Coronary artery (tissue), 2 donors: Measurements from ENCODE around the gene CIRBP.
"Not testable (repeated sequence)": the region's sequence is repeated elsewhere in the genome, so short reads cannot be mapped to it uniquely, and the experiment has no call there.

Source experiments
- DNase-seq: peaks from one replicate; pipeline ENCODE4 v3.0.0-alpha.2; 2017; ENCODE audit warnings: low spot score
- H3K27ac ChIP-seq, 2 donors: fragments of 200-600 bp; sonication (generic); one replicate each; pipeline ENCODE4 v1.5.1; 2016 to 2019
- H3K4me3 ChIP-seq: fragments of 200-600 bp; sonication (generic); 2 replicates; pipeline ENCODE4 v1.5.1; 2016; ENCODE audit warnings: mild to moderate bottlenecking, moderate library complexity
- TF ChIP-seq, protein P1 (sequence below): fragments of 200-600 bp; sonication (generic); IDR thresholded peaks from one replicate; pipeline ENCODE4 v1.5.1; 2019; ENCODE audit warnings: antibody characterized with exemption

The CIRBP gene

DNA sequence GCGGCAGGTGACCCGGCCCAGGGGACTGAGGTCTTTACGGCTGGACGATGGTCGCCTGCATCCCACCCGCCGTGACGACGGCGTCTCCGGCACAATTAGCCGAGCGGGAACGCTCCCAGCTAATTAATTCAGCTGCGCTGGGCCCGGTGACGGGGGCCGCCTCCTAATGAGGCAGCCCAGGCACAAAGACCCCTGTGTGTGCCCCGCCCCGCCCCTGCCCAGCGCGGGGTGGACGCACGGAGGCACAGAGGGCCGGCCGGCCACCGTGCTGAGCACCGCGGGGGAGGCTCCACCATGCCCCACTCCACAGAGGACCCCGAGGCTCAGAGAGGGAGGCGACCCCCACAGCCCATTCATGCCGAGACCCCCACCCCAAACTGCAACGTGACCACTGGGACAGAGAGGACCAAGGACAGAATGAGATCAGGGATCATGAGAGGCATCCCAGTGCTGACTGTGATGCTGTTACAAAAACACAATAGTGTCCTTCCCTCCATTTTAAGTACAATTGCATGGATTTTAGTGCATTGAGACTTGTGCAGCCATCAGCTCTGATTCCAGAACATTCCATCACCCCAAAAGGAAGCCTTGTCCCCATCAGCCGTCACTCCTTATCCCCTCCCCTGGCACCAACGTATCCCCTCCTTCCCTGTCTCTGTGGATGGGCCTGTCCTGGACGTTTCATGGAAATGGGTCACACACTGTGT lies 33.6 kb downstream of the CIRBP start:
- DNase-seq: no peak
- TF ChIP-seq, protein P1, sequence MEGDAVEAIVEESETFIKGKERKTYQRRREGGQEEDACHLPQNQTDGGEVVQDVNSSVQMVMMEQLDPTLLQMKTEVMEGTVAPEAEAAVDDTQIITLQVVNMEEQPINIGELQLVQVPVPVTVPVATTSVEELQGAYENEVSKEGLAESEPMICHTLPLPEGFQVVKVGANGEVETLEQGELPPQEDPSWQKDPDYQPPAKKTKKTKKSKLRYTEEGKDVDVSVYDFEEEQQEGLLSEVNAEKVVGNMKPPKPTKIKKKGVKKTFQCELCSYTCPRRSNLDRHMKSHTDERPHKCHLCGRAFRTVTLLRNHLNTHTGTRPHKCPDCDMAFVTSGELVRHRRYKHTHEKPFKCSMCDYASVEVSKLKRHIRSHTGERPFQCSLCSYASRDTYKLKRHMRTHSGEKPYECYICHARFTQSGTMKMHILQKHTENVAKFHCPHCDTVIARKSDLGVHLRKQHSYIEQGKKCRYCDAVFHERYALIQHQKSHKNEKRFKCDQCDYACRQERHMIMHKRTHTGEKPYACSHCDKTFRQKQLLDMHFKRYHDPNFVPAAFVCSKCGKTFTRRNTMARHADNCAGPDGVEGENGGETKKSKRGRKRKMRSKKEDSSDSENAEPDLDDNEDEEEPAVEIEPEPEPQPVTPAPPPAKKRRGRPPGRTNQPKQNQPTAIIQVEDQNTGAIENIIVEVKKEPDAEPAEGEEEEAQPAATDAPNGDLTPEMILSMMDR: no peak
- Histone ChIP-seq H3K27ac (no peak overlapping the region), H3K4me3 (no peak overlapping the region)

DNA sequence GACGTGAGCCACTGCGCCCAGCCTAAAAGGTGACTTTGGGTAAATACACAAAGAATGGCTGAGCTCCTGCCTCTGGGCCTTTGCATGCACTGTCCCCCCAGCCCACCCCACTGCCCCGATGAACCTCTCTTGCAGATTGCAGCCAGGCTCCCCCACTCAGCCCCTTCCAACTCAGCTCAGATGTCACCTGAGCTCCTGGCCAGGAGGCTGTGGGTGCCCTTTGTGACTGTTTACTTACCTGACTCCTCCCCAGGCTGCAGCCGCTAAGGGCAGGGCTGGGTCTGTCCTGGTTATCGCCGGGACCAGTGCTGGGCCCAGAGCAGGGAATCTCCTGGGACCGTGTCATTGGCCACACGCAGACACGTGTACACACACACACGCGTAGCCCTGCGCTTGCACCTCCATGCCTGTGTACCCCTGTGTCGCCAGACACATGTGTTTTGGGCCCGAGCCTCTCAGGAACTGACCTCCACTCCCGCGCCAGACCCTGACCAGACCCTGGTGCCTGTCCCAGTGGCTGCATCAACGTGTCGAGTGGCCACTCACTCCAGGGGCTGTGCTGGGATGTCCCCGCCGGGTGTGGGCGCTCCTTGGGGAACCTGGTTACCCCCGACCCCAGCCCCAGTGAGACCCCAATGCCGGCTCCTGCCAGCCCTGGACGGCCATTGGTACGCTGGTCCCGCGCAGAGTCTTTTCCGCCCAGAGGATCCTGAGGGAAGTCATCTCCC lies 35.2 kb downstream of the CIRBP start:
- H3K27ac ChIP-seq: no peak overlapping the region
- TF ChIP-seq, protein P1: no peak
- no peak overlapping the region for H3K4me3 ChIP-seq
- DNase-seq: no peak

DNA sequence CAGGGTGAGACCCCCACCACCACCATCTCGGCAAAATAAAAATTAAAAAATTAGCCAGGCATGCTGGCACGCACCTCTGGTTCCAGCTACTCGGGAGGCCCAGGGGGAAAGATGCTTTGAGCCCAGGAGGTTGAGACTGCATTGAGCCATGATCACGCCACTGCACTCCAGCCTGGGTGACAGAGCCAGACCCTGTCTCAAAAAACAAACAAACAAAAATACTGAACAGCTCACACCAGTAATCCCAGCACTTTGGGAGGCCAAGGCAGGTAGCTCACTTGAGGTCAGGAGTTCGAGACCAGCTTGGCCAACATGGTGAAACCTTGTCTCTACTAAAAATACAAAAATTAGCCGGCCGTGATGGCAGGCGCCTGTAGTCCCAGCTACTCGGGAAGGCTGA lies 36.2 kb downstream of the CIRBP start:
- not testable (repeated sequence) for H3K27ac ChIP-seq, H3K4me3 ChIP-seq, DNase-seq

DNA sequence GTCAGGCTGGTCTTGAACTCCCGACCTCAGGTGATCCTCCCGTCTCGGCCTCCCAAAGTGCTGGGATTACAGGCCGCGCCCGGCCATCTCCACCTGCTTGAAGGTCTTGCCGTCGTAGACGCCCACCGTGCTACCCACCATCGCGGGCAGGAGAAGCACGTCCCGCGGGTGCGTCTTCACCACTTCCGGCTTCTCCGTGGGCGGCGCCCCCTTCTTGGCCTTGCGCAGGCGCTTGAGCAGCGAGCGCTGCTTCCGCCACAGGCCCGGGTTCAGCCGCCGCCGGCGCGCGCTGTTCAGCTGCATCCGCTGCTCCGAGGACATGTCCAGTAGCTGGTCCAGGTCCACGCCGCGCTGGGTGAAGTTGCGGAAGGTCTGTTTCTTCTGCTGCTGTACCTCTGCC lies 38.2 kb downstream of the CIRBP start:
- H3K27ac ChIP-seq: no peak overlapping the region
- TF ChIP-seq, protein P1: no peak
- H3K4me3 ChIP-seq: no peak overlapping the region
- no peak for DNase-seq

DNA sequence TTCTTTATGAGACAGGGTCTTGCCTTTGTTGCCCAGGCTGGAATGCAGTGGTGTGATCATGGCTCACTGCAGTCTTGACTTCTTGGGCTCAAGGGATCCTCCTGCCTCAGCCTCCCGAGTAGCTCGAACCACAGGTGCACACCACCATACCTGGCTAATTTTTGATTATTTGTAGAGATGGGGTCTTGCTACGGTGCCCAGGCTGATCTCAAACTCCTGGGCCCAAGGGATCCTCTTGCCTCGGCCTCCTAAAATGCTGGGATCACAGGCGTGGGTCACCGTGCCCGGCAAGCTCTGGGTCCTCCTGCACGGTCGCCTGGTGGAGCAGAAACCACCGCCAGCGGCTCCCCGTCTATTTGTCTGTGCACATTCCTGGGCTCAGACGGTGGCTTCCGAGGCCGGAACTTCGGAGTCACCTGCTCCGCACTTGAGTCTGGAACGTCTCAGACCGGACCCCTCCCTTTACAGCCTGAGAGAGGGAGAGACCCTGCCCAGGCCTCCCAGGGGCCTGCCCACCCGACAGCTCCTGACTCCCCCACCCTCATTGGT lies 38.7 kb downstream of the CIRBP start:
- no peak for DNase-seq
- Histone ChIP-seq H3K4me3 (no peak overlapping the region), H3K27ac (no peak overlapping the region)
- TF ChIP-seq, protein P1: no peak

DNA sequence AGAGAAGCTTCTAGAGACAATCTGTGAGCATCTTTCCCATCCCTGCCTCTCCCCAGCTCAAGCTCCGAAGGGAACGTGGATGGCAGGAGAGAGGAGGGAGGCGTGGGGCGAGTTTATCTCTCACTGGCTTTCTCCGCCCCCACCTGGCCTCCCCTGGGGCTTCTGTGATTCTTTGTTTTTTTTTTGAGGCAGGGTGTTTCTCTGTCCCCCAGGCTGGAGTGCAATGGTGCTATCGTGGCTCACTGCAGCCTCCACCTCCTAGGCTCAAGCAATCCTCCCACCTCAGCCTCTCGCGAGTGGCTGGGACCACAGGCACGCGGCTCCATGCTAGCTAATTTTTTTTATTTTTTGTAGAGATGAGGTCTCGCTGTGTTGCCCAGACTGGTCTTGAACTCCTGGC lies 39.6 kb downstream of the CIRBP start:
- Histone ChIP-seq H3K4me3 (no peak overlapping the region), H3K27ac (no peak overlapping the region)
- no peak for DNase-seq
- TF ChIP-seq, protein P1: no peak

DNA sequence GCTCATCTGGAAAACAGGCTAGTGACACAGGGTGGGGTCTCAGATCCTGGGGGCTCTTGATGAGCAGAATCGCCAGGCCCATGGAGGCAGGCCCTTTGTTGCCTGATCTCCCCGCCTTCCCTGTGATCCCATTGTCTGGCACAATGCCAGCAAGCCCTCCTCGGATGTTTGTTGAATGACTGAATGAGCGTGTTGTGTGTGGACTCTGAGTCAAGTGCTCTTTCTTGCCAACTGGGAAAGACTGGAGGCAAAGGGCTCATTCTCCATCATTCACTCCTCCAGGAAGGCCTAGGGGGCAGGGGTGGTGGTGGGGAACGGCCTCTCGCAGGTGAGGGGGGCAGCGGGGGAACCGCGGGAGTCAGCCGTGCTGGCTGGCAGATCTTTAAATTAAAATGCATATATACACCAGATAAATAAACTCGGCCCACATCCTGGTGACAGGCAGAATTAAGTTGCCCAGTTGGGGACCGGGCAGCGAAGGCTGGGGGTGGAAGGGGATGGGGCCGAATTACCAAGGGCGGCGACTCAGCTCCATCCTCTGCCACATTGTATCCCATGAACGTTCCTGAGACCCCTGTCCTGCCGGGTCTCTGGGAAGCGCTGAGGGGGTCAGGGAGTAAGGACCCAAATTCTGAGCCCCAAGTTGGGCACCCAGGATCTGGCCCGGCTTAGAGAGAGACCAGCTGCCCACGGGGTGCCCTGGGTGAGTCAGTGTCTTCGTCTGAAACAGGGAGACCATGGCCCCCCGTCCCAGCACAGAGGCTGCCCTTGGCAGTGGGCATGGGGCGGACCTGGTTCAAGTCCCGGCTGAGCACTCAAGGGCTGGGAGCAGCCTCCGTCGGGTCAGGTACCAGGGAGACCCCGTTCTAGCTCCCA lies 41.1 kb downstream of the CIRBP start:
- TF ChIP-seq, protein P1: no peak
- Histone ChIP-seq H3K27ac (no peak overlapping the region), H3K4me3 (no peak overlapping the region)
- no peak for DNase-seq
